ENCODE data around the gene PAM.

- no peak for TF ChIP-seq POLR2A (IDR thresholded peaks at IDR 0.05)
- no peak for TF ChIP-seq CTCF (IDR thresholded peaks at IDR 0.05)
These were observed 53.9 kb downstream of the PAM start for GRCh38 chr5:102809033-102809432.
